PC-3 (cell line): Measurements from ENCODE around the gene TLCD4. TPM values are rescaled to one million over a fixed set of nuclear protein-coding genes. Genes with fewer than 3 reads are reported as not detected.

Experiments
- ATAC-seq: fragments of 200-7000 bp; cut with Tn5 transposase; 2 replicates; pipeline ENCODE4 v1.9.1; 2020; ENCODE audit warnings: mild to moderate bottlenecking, moderate library complexity
- BruUV-seq: library from RNA; stranded (reverse); fragments of 400-500 nt; replicated peaks from 2 replicates; lab custom pipeline; 2021; lab: Mats Ljungman, UMichigan
- CTCF ChIA-PET: fragments of 300-600 bp; sonication (Branson Sonifier 250); formaldehyde crosslinking; loops from one replicate; lab custom pipeline; 2022; ENCODE audit warnings: antibody characterized with exemption; lab: Charles Lee
- POLR2A ChIA-PET: fragments of 300-600 bp; sonication (Branson Sonifier 250); formaldehyde crosslinking; loops from one replicate; lab custom pipeline; 2022; ENCODE audit warnings: antibody characterized with exemption; ENCODE audit not compliant: unreplicated experiment; lab: Charles Lee
- DNase-seq: peaks from one replicate; pipeline ENCODE4 v3.0.0-alpha.2; 2015
- H2AFZ ChIP-seq: fragments of 300-600 bp; sonication (generic); 2 replicates; pipeline ENCODE4 v1.6.0; 2016; ENCODE audit warnings: antibody characterized with exemption, low read length
- H3F3A ChIP-seq: fragments of 300-600 bp; sonication (generic); one replicate; pipeline ENCODE4 v1.6.0; 2017; ENCODE audit warnings: antibody characterized with exemption, low read length, control low read depth, mild to moderate bottlenecking; ENCODE audit not compliant: unreplicated experiment
- H3K27ac ChIP-seq: fragments of 300-600 bp; sonication (generic); 2 replicates; pipeline ENCODE4 v1.5.1; 2016; ENCODE audit warnings: mild to moderate bottlenecking, low read length
- H3K27me3 ChIP-seq: fragments of 300-600 bp; sonication (generic); 2 replicates; pipeline ENCODE4 v1.6.1; 2016; ENCODE audit warnings: low read length, mixed read lengths
- H3K36me3 ChIP-seq: fragments of 300-600 bp; sonication (generic); 2 replicates; pipeline ENCODE4 v1.6.1; 2016; ENCODE audit warnings: low read depth, mixed run types, low read length, mixed read lengths
- H3K4me1 ChIP-seq: fragments of 300-600 bp; sonication (generic); 2 replicates; pipeline ENCODE4 v1.5.1; 2016; ENCODE audit warnings: low read length; ENCODE audit not compliant: insufficient read depth
- H3K4me2 ChIP-seq: fragments of 300-600 bp; sonication (generic); 2 replicates; pipeline ENCODE4 v1.6.0; 2016; ENCODE audit warnings: low read length
- H3K4me3 ChIP-seq: fragments of 300-600 bp; sonication (generic); 2 replicates; pipeline ENCODE4 v1.5.1; 2016; ENCODE audit warnings: mild to moderate bottlenecking, low read length, mixed read lengths
- H3K79me2 ChIP-seq: fragments of 300-600 bp; sonication (generic); 2 replicates; pipeline ENCODE4 v1.6.1; 2017; ENCODE audit warnings: low read length, mixed read lengths
- H3K9ac ChIP-seq: fragments of 300-600 bp; sonication (generic); 2 replicates; pipeline ENCODE4 v1.6.0; 2016; ENCODE audit warnings: mild to moderate bottlenecking, low read length
- H3K9me2 ChIP-seq: fragments of 300-600 bp; sonication (generic); replicated peaks from 2 replicates; pipeline ENCODE4 v1.6.1; 2016; ENCODE audit warnings: mixed run types, low read length, mixed read lengths
- H3K9me3 ChIP-seq: fragments of 300-600 bp; sonication (generic); 2 replicates; pipeline ENCODE4 v1.6.1; 2016; ENCODE audit warnings: low read length, mixed read lengths
- H4K20me1 ChIP-seq: fragments of 300-600 bp; sonication (generic); 2 replicates; pipeline ENCODE4 v1.6.1; 2016; ENCODE audit warnings: low read length, mixed read lengths
- CTCF ChIP-seq: fragments of 300-600 bp; sonication (generic); conservative IDR thresholded peaks from 2 replicates; pipeline ENCODE4 v1.5.1; 2017; ENCODE audit warnings: antibody characterized with exemption, low read depth, mild to moderate bottlenecking, low read length
- EZH2 ChIP-seq: fragments of 300-600 bp; sonication (generic); IDR thresholded peaks from one replicate; pipeline ENCODE4 v1.6.1; 2017; ENCODE audit warnings: antibody characterized with exemption, mild to moderate bottlenecking, low read length; ENCODE audit not compliant: unreplicated experiment
- EZH2phosphoT487 ChIP-seq: fragments of 300-600 bp; sonication (generic); IDR thresholded peaks from 2 replicates; pipeline ENCODE4 v1.6.1; 2018; ENCODE audit warnings: mild to moderate bottlenecking, antibody characterized with exemption, low read length, borderline replicate concordance
- intact Hi-C: fragments of 100-400 bp; cut with micrococcal nuclease; formaldehyde crosslinking; loops from 2 replicates; pipeline ENCODE4 v1.9.0; 2023
- total RNA-seq: library from RNA; depleted of rRNA; stranded (reverse); fragments of >200 nt; gene quantifications from 2 replicates; pipeline ENCODE4 v1.2.3, GENCODE V29; 2014

The TLCD4 gene
- total RNA-seq, 1 experiment from 2014 or later, result 8.3 TPM

GRCh38 chr1:95073446-95073845 lies 43.7 kb upstream of the TLCD4 start:
- H3K4me1 ChIP-seq, result peaks cover 16% of the 10 kb centered on the region
- peak overlapping the region; percentile 78; the same call in 1 of the 2 replicates for H3K27ac ChIP-seq
- H3K9me3 ChIP-seq, result no peaks in the 10 kb centered on the region
- H3K27me3 ChIP-seq, result no peaks in the 10 kb centered on the region
- H3F3A ChIP-seq, result no peaks in the 10 kb centered on the region
- intact Hi-C loops, result loop anchor here (1.0 to 2.0 kb wide), 3 partner anchors 11 to 160 kb away; partner anchors contain the start of gene TLCD4
- no peaks in the 10 kb centered on the region for H4K20me1 ChIP-seq
- no peaks in the 10 kb centered on the region for H3K36me3 ChIP-seq
- CTCF ChIA-PET, result interaction anchor here (1.4 to 1.6 kb wide), 2 partner anchors 11 to 161 kb away, joined by 7 to 20 read pairs; partner anchors contain the start of gene RWDD3
- H3K9ac ChIP-seq, result peak overlapping the region; percentile 90
- H2AFZ ChIP-seq, result peak overlapping the region; percentile 97
- 0 out of 2 replicates have a peak, but pooled peaks cover 6% of the 10 kb centered on the region for H3K79me2 ChIP-seq
- POLR2A ChIA-PET, result interaction anchor here (0.6 to 1.4 kb wide), 4 partner anchors 43 to 215 kb away, joined by 3 to 33 read pairs (median 6); partner anchors contain the start of gene RWDD3
- H3K4me3 ChIP-seq, result peak overlapping the region; percentile 91
- TF ChIP-seq CTCF (no peak), EZH2 (no peak), EZH2phosphoT487 (no peak)
- H3K4me2 ChIP-seq, result peak overlapping the region; percentile 93
- ATAC-seq (no peak), DNase-seq (no peak)
- BruUV-seq, result no TSS peak
- H3K9me2 ChIP-seq, result no peaks in the 10 kb centered on the region

- no TSS peak for BruUV-seq
Observed at GRCh38 chr1:95076034-95076433, 41.1 kb upstream of the TLCD4 start.

More at GRCh38 chr1:95076034-95076433, 41.1 kb upstream of the TLCD4 start:
- Histone ChIP-seq H2AFZ (no peak overlapping the region), H3K27ac (no peak overlapping the region), H3K4me2 (no peak overlapping the region), H3K27me3 (no peaks in the 10 kb centered on the region), H3K79me2 (0 out of 2 replicates have a peak, but pooled peaks cover 6% of the 10 kb centered on the region), H3K36me3 (no peaks in the 10 kb centered on the region), H3K9me2 (no peaks in the 10 kb centered on the region), H4K20me1 (no peaks in the 10 kb centered on the region), H3K4me3 (no peak overlapping the region), H3K9me3 (no peaks in the 10 kb centered on the region), H3F3A (no peaks in the 10 kb centered on the region), H3K4me1 (peaks cover 16% of the 10 kb centered on the region), H3K9ac (no peak overlapping the region)
- TF ChIP-seq EZH2phosphoT487 (no peak), EZH2 (no peak), CTCF (no peak)
- ChIA-PET POLR2A (no interaction called here), CTCF (no interaction called here)
- DNase-seq (no peak), ATAC-seq (no peak)
- intact Hi-C loops, result no loop called here
